Gastrocnemius medialis (tissue), 4 donors: ENCODE measurements around the gene IER5. TPM values are rescaled to one million over a fixed set of nuclear protein-coding genes. Genes with fewer than 3 reads are reported as not detected.

Experiments
- ATAC-seq, 2 donors: fragments of 150-250 bp; one replicate each; pipeline ENCODE4 v1.9.1; 2016
- DNase-seq, 2 donors: peaks; one replicate each; pipeline ENCODE4 v3.0.0-alpha.2; 2019
- H3K27ac ChIP-seq, 4 donors: fragments of 200-600 bp; sonication (generic); 1 replicate in 1 of 4; 2 replicates in 3 of 4; pipeline ENCODE4 v1.5.1; 2016 to 2018; ENCODE audit warnings: mild to moderate bottlenecking in 2 of 4, moderate library complexity in 1 of 4
- H3K27me3 ChIP-seq, 3 donors: fragments of 200-600 bp; sonication (generic) in 2 of 3; 1 replicate in 1 of 3; 2 replicates in 2 of 3; pipeline versions ENCODE4 v1.5.1 to v1.6.0; 2016 to 2019; ENCODE audit warnings: mild to moderate bottlenecking in 1 of 3, moderate library complexity in 1 of 3
- H3K36me3 ChIP-seq, 2 donors: fragments of 200-600 bp; sonication (generic) in 1 of 2; one replicate each; pipeline ENCODE4 v1.5.1; 2017 to 2018
- H3K4me1 ChIP-seq, 2 donors: fragments of 200-600 bp; sonication (generic) in 1 of 2; one replicate each; pipeline ENCODE4 v1.5.1; 2016 to 2017; ENCODE audit warnings: mild to moderate bottlenecking in 2 of 2
- H3K4me3 ChIP-seq, 4 donors: fragments of 200-600 bp; sonication (generic) in 3 of 4; 1 replicate in 1 of 4; 2 replicates in 3 of 4; pipeline ENCODE4 v1.5.1; 2016 to 2019; ENCODE audit warnings: mild to moderate bottlenecking in 2 of 4
- H3K9me3 ChIP-seq, 3 donors: fragments of 200-600 bp; sonication (generic) in 2 of 3; 1 replicate in 1 of 3; 2 replicates in 2 of 3; pipeline ENCODE4 v1.5.1; 2016 to 2019
- POLR2A ChIP-seq, 2 donors: fragments of 450-650 bp; IDR thresholded peaks; one replicate each; pipeline ENCODE4 v1.6.1; 2017; ENCODE audit warnings: antibody characterized with exemption in 2 of 2, mild to moderate bottlenecking in 2 of 2, moderate library complexity in 2 of 2
- in situ Hi-C, 4 donors: fragments of 200-750 bp; cut with MboI; loops; one replicate each; pipeline versions ENCODE4 v1.15.0 to v1.8.0; 2017; ENCODE audit warnings: low sequenced_read_pairs in 4 of 4
- intact Hi-C: fragments of 100-400 bp; cut with DNase I; formaldehyde crosslinking; loops from one replicate; pipeline ENCODE4 v1.15.1; 2023; ENCODE audit warnings: low total_unique reads
- total RNA-seq, 4 donors: library from RNA; depleted of rRNA; stranded (reverse); fragments of >200 nt; gene quantifications; one replicate each; pipeline versions ENCODE4 v1.1.0 to v1.2.3, GENCODE V29; 2016
- TF ChIP-seq, protein P1 (sequence below), 5 experiments: fragments of 450-650 bp in 3 of 5; fragments of 200-600 bp in 2 of 5; sonication (generic) in 2 of 5; IDR thresholded peaks in 4 of 5; conservative IDR thresholded peaks in 1 of 5; 1 replicate in 4 of 5; 2 replicates in 1 of 5; pipeline ENCODE4 v1.5.1; 2016 to 2019; ENCODE audit warnings: antibody characterized with exemption in 5 of 5, mild to moderate bottlenecking in 3 of 5, moderate library complexity in 3 of 5

The IER5 gene
- total RNA-seq, 4 donors from 2014 or later, result 18.7 to 39.8 (median 26.1) TPM

DNA sequence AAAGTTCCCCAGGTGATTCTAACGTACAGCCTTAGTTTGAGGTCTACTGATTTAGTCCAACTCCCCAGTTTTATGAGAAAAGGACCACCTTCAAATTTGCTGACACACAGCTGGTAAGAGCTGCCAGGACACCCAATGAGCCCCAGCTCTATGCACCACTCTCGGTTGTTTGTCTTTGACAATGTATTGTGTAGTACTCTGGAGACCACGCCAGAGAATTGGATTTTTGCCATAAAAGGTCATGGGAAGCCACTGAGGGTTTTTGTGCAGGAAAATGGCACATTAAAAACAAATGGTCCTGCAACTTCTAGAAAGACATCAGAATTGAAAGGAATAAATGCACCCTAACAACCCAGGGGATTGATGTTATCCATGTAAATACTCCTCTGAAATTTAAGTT, 7.1 kb upstream of the IER5 start:
- Histone ChIP-seq H3K4me1 (peaks cover 0 to 4% of the 10 kb centered on the region in 2 donors), H3K27ac (no peak overlapping the region), H3K27me3 (no peaks in the 10 kb centered on the region), H3K36me3 (no peaks in the 10 kb centered on the region), H3K9me3 (no peaks in the 10 kb centered on the region), H3K4me3 (no peak overlapping the region)
- no peak for TF ChIP-seq POLR2A (IDR thresholded peaks at IDR 0.05)
- TF ChIP-seq, protein P1, sequence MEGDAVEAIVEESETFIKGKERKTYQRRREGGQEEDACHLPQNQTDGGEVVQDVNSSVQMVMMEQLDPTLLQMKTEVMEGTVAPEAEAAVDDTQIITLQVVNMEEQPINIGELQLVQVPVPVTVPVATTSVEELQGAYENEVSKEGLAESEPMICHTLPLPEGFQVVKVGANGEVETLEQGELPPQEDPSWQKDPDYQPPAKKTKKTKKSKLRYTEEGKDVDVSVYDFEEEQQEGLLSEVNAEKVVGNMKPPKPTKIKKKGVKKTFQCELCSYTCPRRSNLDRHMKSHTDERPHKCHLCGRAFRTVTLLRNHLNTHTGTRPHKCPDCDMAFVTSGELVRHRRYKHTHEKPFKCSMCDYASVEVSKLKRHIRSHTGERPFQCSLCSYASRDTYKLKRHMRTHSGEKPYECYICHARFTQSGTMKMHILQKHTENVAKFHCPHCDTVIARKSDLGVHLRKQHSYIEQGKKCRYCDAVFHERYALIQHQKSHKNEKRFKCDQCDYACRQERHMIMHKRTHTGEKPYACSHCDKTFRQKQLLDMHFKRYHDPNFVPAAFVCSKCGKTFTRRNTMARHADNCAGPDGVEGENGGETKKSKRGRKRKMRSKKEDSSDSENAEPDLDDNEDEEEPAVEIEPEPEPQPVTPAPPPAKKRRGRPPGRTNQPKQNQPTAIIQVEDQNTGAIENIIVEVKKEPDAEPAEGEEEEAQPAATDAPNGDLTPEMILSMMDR (IDR thresholded peaks at IDR 0.05 in 4 of 5, conservative IDR thresholded peaks at IDR 0.05 in 1 of 5), result no peak
- DNase-seq, result no peak
- intact Hi-C loops (no loop called here), in situ Hi-C loops (loop anchor here (5.0 to 10.0 kb wide), 4 partner anchors 47 to 66 kb away; partner anchors contain the start of gene MR1 (in 1 of the 4))
- no peak for ATAC-seq

- in situ Hi-C loops, result loop anchor here (5.0 to 10.0 kb wide), 4 partner anchors 49 to 63 kb away; partner anchors contain the start of gene MR1 (in 1 of the 4)
- peaks cover 9 to 12% of the 10 kb centered on the region in 2 donors for H3K4me1 ChIP-seq
- H3K27ac ChIP-seq, result peak overlapping the region; percentile 54 to 80 (median 66)
- H3K27me3 ChIP-seq, result no peaks in the 10 kb centered on the region
- ATAC-seq (peak; percentile 59 to 66), DNase-seq (peak; percentile 71 to 81)
- no peaks in the 10 kb centered on the region for H3K9me3 ChIP-seq
- H3K36me3 ChIP-seq, result no peaks in the 10 kb centered on the region
- intact Hi-C loops, result loop anchor here (1.0 to 2.0 kb wide), 3 partner anchors 13 to 58 kb away; no protein-coding TSS in a partner anchor
- no peak overlapping the region for H3K4me3 ChIP-seq
- TF ChIP-seq, protein P1 (IDR thresholded peaks at IDR 0.05 in 4 of 5, conservative IDR thresholded peaks at IDR 0.05 in 1 of 5), result peak; percentile 62 to 71 (median 65)
- no peak for TF ChIP-seq POLR2A (IDR thresholded peaks at IDR 0.05)
Measured at GRCh38 chr1:181083842-181084605, 4.5 kb upstream of the IER5 start.

DNA sequence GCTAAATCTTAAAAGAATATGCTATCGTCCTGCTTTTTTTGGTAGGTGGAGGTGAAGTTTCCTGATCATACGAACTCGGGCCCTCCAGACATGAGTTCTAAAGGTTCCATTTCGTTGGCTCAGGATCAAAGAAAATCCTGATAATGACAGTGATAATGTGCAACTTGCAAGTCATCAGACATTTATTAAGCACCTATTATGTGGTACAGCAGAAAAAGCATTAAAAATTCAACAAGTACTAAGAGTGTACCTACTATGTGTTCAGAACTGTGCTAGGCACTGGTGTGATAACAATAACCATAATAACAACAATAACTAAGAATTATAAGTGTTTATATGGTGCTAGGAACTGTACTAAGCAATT, 3.9 kb upstream of the IER5 start:
- Histone ChIP-seq H3K36me3 (no peaks in the 10 kb centered on the region), H3K4me3 (no peak overlapping the region), H3K27me3 (no peaks in the 10 kb centered on the region), H3K9me3 (no peaks in the 10 kb centered on the region), H3K27ac (peak overlapping the region in 2 of 4 donors; percentile 67 to 80), H3K4me1 (peaks cover 9 to 12% of the 10 kb centered on the region in 2 donors)
- intact Hi-C loops (loop anchor here (1.0 to 2.0 kb wide), 2 partner anchors 46 to 58 kb away; no protein-coding TSS in a partner anchor), in situ Hi-C loops (loop anchor here (5.0 to 10.0 kb wide), 4 partner anchors 50 to 63 kb away; partner anchors contain the start of gene MR1 (in 1 of the 4))
- DNase-seq, result no peak
- TF ChIP-seq POLR2A (IDR thresholded peaks at IDR 0.05), result no peak
- TF ChIP-seq, protein P1 (IDR thresholded peaks at IDR 0.05 in 4 of 5, conservative IDR thresholded peaks at IDR 0.05 in 1 of 5), result no peak
- ATAC-seq, result no peak

DNA sequence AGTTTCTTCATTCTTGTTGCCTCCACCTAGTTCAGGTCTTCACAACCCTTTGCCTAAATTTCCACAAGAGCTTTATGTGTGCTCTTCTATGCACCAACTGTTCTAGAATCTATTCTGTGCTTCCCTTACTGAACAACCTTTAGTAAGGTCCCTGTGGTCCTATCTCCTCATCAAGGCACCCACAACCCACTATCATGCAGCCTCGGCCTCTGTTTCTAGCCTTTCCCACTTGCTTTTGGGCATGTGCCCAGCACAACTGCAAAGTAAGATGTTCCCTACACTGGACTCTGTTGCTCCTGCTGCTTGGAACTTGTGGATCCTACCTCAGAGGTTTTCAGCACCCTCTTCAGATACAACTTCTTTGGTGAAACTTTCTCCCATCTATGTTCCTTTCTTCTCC, 2.4 kb upstream of the IER5 start:
- intact Hi-C loops, result loop anchor here (5.0 kb wide), 3 partner anchors 64 to 204 kb away; partner anchors contain the start of gene STX6
- no peak for ATAC-seq
- Histone ChIP-seq H3K36me3 (peaks cover 0 to 3% of the 10 kb centered on the region in 2 donors), H3K27me3 (no peaks in the 10 kb centered on the region), H3K4me1 (peaks cover 12 to 17% of the 10 kb centered on the region in 2 donors), H3K4me3 (no peak overlapping the region), H3K9me3 (no peaks in the 10 kb centered on the region), H3K27ac (peak overlapping the region in 1 of 4 donors; percentile 94)
- in situ Hi-C loops, result loop anchor here in 3 of 4 donors (10.0 kb wide), 2 partner anchors 51 to 59 kb away; partner anchors contain the start of gene MR1 (in 1 of the 3)
- TF ChIP-seq, protein P1 (IDR thresholded peaks at IDR 0.05 in 4 of 5, conservative IDR thresholded peaks at IDR 0.05 in 1 of 5), result no peak
- no peak for TF ChIP-seq POLR2A (IDR thresholded peaks at IDR 0.05)
- no peak for DNase-seq
